RWPE1 (cell line): ENCODE data around the gene KIF22.
"Not testable (repeated sequence)": the region's sequence is repeated elsewhere in the genome, so short reads cannot be mapped to it uniquely, and the experiment has no call there.

ENCODE experiments used
- CTCF ChIA-PET: fragments of 350-600 bp; sonication (Branson Sonifier 250); formaldehyde crosslinking; extraction: SDS; loops from one replicate; lab custom pipeline; 2021; lab: Yijun Ruan, JAX
- POLR2A ChIA-PET: fragments of 400-600 bp; formaldehyde crosslinking; extraction: SDS; loops from one replicate; lab custom pipeline; 2020; ENCODE audit warnings: antibody characterized with exemption; ENCODE audit not compliant: low non-redundant PET; lab: Yijun Ruan, JAX
- DNase-seq: peaks from one replicate; pipeline ENCODE4 v3.0.0; 2012; ENCODE audit warnings: low spot score
- H3K27ac ChIP-seq: fragments of 450-650 bp; 2 replicates; pipeline ENCODE4 v1.5.1; 2017
- CTCF ChIP-seq: fragments of 450-650 bp; conservative IDR thresholded peaks from 2 replicates; pipeline ENCODE4 v1.5.1; 2017; ENCODE audit warnings: low read depth, mild to moderate bottlenecking

KIF22 gene

GRCh38 chr16:29777576-29778350 is 12.8 kb upstream of the KIF22 start, which contains the start of gene ZG16:
TSS of gene ZG16 (plus strand) at chr16:29778256. CDS start at chr16:29779267, 1,011 bp downstream.
- ChIA-PET CTCF (no interaction called here), POLR2A (no interaction called here)
- DNase-seq, result no peak
- no peak for TF ChIP-seq CTCF
- H3K27ac ChIP-seq, result no peak within 1 kb of the TSS

DNA sequence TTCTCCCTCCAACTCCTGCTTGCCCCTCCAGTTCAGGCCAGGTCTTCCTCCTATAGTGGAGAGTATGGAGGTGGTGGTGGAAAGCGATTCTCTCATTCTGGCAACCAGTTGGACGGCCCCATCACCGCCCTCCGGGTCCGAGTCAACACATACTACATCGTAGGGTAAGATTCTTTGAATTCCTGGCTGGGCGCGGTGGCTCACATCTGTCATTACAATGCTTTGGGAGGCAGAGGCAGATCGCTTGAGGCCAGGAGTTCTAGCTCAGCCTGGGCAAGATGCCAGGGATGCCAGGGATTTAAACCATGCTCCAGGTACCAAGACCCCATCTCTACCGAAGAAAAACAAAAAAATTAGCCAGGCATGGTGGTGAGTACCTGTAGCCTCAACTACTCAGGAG is 11.1 kb upstream of the KIF22 start:
- TF ChIP-seq CTCF, result no peak
- H3K27ac ChIP-seq, result no peak overlapping the region
- DNase-seq, result peak; percentile 52
- ChIA-PET CTCF (no interaction called here), POLR2A (no interaction called here)

DNA sequence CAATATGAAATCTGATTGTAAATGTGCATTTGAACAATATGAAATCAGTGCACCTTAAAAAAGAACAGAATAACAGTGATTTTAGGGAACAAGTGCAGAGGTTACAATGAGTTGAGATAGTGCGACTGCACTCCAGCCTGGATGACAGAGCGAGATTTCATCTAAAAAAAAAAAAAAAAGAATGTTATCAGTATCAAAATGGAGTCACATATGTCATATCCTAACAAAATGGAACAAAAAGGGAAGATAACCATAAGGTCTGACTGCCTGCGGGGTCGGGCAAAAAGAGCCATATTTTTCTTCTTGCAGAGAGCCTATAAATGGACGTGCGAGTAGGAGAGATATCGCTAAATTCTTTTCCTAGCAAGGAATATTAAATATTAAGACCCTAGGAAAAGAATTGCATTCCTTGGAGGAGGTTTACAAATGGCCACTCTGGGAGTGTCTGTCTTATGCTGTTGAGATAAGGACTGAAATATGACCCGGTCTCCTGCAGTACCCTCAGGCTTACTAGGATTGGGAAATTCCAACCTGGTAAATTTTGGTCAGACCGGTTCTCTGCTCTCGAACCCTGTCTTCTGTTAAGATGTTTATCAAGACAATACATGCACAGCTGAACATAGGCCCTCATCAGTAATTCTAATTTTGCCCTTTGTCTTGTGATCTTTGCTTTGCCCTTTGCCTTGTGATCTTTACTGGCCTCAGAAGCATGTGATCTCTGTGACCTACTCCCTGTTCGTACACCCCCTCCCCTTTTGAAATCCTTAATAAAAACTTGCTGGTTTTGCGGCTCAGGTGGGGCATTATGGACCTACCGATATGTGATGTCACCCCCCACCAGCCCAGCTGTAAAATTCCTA is 7.2 kb upstream of the KIF22 start:
- H3K27ac ChIP-seq, DNase-seq, POLR2A ChIA-PET, CTCF ChIA-PET: not testable (repeated sequence)

- CTCF ChIA-PET, result interaction anchor here (0.6 to 1.5 kb wide), 2 partner anchors 9 to 14 kb away, joined by 3 read pairs; no protein-coding TSS in a partner anchor
Measured at GRCh38 chr16:29784157-29784556, 6.4 kb upstream of the KIF22 start.

GRCh38 chr16:29784901-29785500 is 5.5 kb upstream of the KIF22 start:
- ChIA-PET POLR2A (no interaction called here), CTCF (interaction anchor here (0.6 to 1.5 kb wide), 4 partner anchors 8 to 275 kb away, joined by 3 to 4 read pairs (median 3); no protein-coding TSS in a partner anchor)
- peak; percentile 33 for TF ChIP-seq CTCF
- DNase-seq, result no peak
- H3K27ac ChIP-seq, result no peak overlapping the region

More at GRCh38 chr16:29784157-29784556, 6.4 kb upstream of the KIF22 start:
- no peak for TF ChIP-seq CTCF
- no peak overlapping the region for H3K27ac ChIP-seq
- DNase-seq, result peak; percentile 57
- POLR2A ChIA-PET, result no interaction called here

- POLR2A ChIA-PET, result interaction anchor here (0.6 kb wide), 1 partner anchor 387 kb away, joined by 3 read pairs; no protein-coding TSS in a partner anchor
- CTCF ChIA-PET, DNase-seq, H3K27ac ChIP-seq: not testable (repeated sequence)
Measured at GRCh38 chr16:29787155-29787554, 3.4 kb upstream of the KIF22 start.

DNA sequence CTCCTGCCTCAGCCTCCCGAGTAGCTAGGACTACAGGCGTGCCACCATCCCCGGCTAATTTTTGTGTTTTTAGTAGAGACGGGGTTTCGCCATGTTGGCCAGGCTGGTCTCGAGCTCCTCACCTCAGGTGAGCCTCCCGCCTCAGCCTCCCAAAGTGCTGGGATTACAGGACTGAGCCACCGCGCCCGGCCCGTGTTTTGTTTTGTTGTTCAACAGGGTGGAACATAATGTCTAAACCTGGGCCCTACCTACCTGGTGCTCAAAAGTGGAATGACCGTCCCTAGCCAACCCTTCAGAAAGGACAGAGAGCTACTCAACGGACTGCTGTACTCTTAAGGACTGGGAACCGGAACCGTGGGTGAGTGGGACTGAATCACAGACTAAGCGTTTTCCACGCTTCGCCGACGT is 772 bp upstream of the KIF22 start:
- TF ChIP-seq CTCF, result no peak
- peak overlapping the region; percentile 87 for H3K27ac ChIP-seq
- CTCF ChIA-PET, result interaction anchor here (0.6 to 1.5 kb wide), 7 partner anchors 8 to 60 kb away, joined by 3 to 8 read pairs (median 4); partner anchors contain the start of gene PAGR1
- POLR2A ChIA-PET, result interaction anchor here (0.8 to 1.6 kb wide), 3 partner anchors 11 to 27 kb away, joined by 3 to 5 read pairs (median 3); no protein-coding TSS in a partner anchor
- no peak for DNase-seq
